CD4-positive, alpha-beta memory T cell (primary cell): ENCODE data around the gene ZFP1. TPM values are rescaled to one million over a fixed set of nuclear protein-coding genes. Genes with fewer than 3 reads are reported as not detected.
"Not testable (repeated sequence)": the region's sequence is repeated elsewhere in the genome, so short reads cannot be mapped to it uniquely, and the experiment has no call there.

Experiments used
- CTCF ChIA-PET: fragments of 350-600 bp; sonication (Branson Sonifier 250); formaldehyde crosslinking; loops from one replicate; lab custom pipeline; 2021; ENCODE audit warnings: inconsistent platforms; ENCODE audit not compliant: partially characterized antibody; lab: Charles Lee
- POLR2A ChIA-PET: fragments of 350-600 bp; sonication (Branson Sonifier 250); formaldehyde crosslinking; loops from one replicate; lab custom pipeline; 2021; ENCODE audit not compliant: partially characterized antibody; lab: Charles Lee
- DNase-seq, 5 donors: peaks; one replicate each; pipeline versions ENCODE4 v3.0.0 to v3.0.0-alpha.2; 2020 to 2022; ENCODE audit warnings: mixed read lengths in 1 of 5
- H3K27ac ChIP-seq: one replicate; pipeline ENCODE4 v1.7.0; 2013; ENCODE audit warnings: low read depth, low read length
- H3K27me3 ChIP-seq: 2 replicates; pipeline ENCODE4 v1.7.0; 2013; ENCODE audit warnings: mild to moderate bottlenecking, low read length, moderate library complexity; ENCODE audit not compliant: insufficient read depth
- H3K36me3 ChIP-seq: 2 replicates; pipeline ENCODE4 v1.7.0; 2013; ENCODE audit warnings: mild to moderate bottlenecking, low read length, moderate library complexity; ENCODE audit not compliant: insufficient read depth
- H3K4me1 ChIP-seq: 2 replicates; pipeline ENCODE4 v1.7.0; 2013; ENCODE audit warnings: mild to moderate bottlenecking, low read length, moderate library complexity; ENCODE audit not compliant: insufficient read depth
- H3K4me3 ChIP-seq, 2 donors: one replicate each; pipeline ENCODE4 v1.7.0; 2013; ENCODE audit warnings: low read length in 2 of 2, mild to moderate bottlenecking in 1 of 2
- H3K9me3 ChIP-seq, 2 donors: one replicate each; pipeline ENCODE4 v1.7.0; 2013; ENCODE audit warnings: low read length in 2 of 2, control low read depth in 1 of 2; ENCODE audit not compliant: control insufficient read depth in 1 of 2
- H3K27ac Mint-ChIP-seq, 7 donors: one replicate each; pipeline ENCODE4 v1.8.0; 2020 to 2021; ENCODE audit warnings: mixed read lengths in 7 of 7, mild to moderate bottlenecking in 6 of 7, inconsistent platforms in 3 of 7, moderate library complexity in 3 of 7
- H3K27me3 Mint-ChIP-seq, 2 donors: one replicate each; pipeline ENCODE4 v1.8.0; 2020 to 2021; ENCODE audit warnings: mixed read lengths in 2 of 2
- H3K36me3 Mint-ChIP-seq, 2 donors: one replicate each; pipeline ENCODE4 v1.8.0; 2020 to 2021; ENCODE audit warnings: mixed read lengths in 2 of 2, inconsistent platforms in 1 of 2, mild to moderate bottlenecking in 1 of 2
- H3K4me1 Mint-ChIP-seq, 4 donors: one replicate each; pipeline ENCODE4 v1.8.0; 2020 to 2021; ENCODE audit warnings: mixed read lengths in 4 of 4, mild to moderate bottlenecking in 1 of 4
- H3K4me3 Mint-ChIP-seq, 8 donors: one replicate each; pipeline ENCODE4 v1.8.0; 2020 to 2021; ENCODE audit warnings: mixed read lengths in 8 of 8, mild to moderate bottlenecking in 7 of 8, moderate library complexity in 6 of 8, inconsistent platforms in 3 of 8
- H3K9me3 Mint-ChIP-seq, 8 donors: one replicate each; pipeline ENCODE4 v1.8.0; 2020 to 2021; ENCODE audit warnings: mixed read lengths in 8 of 8, mild to moderate bottlenecking in 5 of 8, inconsistent platforms in 3 of 8, moderate library complexity in 1 of 8
- intact Hi-C: fragments of 100-400 bp; cut with micrococcal nuclease; formaldehyde crosslinking; loops from one replicate; pipeline ENCODE4 v1.15.1; 2023
- polyA plus RNA-seq, 2 donors: library from polyadenylated mRNA; unstranded; fragments of 300-500 nt; fragmentation: Illumina TruSeq; gene quantifications; one replicate each; pipeline ENCODE4 v1.2.3, GENCODE V29; 2021
- total RNA-seq, 2 experiments: library from RNA; stranded (reverse); gene quantifications; one replicate each; pipeline ENCODE4 v1.2.3, GENCODE V29; 2021

ZFP1 gene
- total and polyA plus RNA-seq, 4 experiments from 2014 or later: 11.7 to 22.3 (median 15.9) TPM

GRCh38 chr16:75129421-75130149, 18.7 kb upstream of the ZFP1 start:
- H3K4me1 ChIP-seq, H3K27me3 Mint-ChIP-seq, intact Hi-C loops, H3K27me3 ChIP-seq, H3K36me3 ChIP-seq, H3K9me3 ChIP-seq, H3K36me3 Mint-ChIP-seq, H3K27ac ChIP-seq, H3K4me3 ChIP-seq, DNase-seq: not testable (repeated sequence)
- CTCF ChIA-PET: interaction anchor here (1.6 kb wide), 1 partner anchor 18 kb away, joined by 4 read pairs; no protein-coding TSS in a partner anchor
- peaks cover 0 to 16% (median 8%) of the 10 kb centered on the region in 8 donors for H3K9me3 Mint-ChIP-seq
- POLR2A ChIA-PET: interaction anchor here (0.7 kb wide), 1 partner anchor 16 kb away, joined by 3 read pairs; no protein-coding TSS in a partner anchor
- peak overlapping the region in 1 of 7 donors; percentile 57 for H3K27ac Mint-ChIP-seq
- peak overlapping the region in 2 of 8 donors; percentile 1 to 58 for H3K4me3 Mint-ChIP-seq
- peaks cover 6 to 20% (median 11%) of the 10 kb centered on the region in 4 donors for H3K4me1 Mint-ChIP-seq

- intact Hi-C loops: no loop called here
- no peaks in the 10 kb centered on the region for H3K36me3 ChIP-seq
- Mint-ChIP-seq H3K9me3 (peaks cover 0 to 16% (median 8%) of the 10 kb centered on the region in 8 donors), H3K27ac (no peak overlapping the region), H3K4me3 (peak overlapping the region in 2 of 8 donors; percentile 1 to 72), H3K36me3 (no peaks in the 10 kb centered on the region), H3K27me3 (peaks cover 3 to 4% of the 10 kb centered on the region in 2 donors), H3K4me1 (peaks cover 6 to 20% (median 11%) of the 10 kb centered on the region in 4 donors)
- POLR2A ChIA-PET: no interaction called here
- H3K27me3 ChIP-seq: no peaks in the 10 kb centered on the region
- H3K4me1 ChIP-seq: peaks cover 9% of the 10 kb centered on the region
- CTCF ChIA-PET: interaction anchor here (1.5 to 1.6 kb wide), 2 partner anchors 19 kb away, joined by 4 to 8 read pairs; no protein-coding TSS in a partner anchor
- no peak for DNase-seq
- H3K4me3 ChIP-seq: no peak overlapping the region
- no peaks in the 10 kb centered on the region for H3K9me3 ChIP-seq
- no peak overlapping the region for H3K27ac ChIP-seq
Observed at GRCh38 chr16:75130150-75130771, 18.1 kb upstream of the ZFP1 start.

GRCh38 chr16:75131081-75131480, 17.2 kb upstream of the ZFP1 start:
- CTCF ChIA-PET: interaction anchor here (1.5 kb wide), 1 partner anchor 20 kb away, joined by 8 read pairs; no protein-coding TSS in a partner anchor
- intact Hi-C loops: no loop called here
- H3K27ac Mint-ChIP-seq: peak overlapping the region in 1 of 7 donors; percentile 31
- Histone ChIP-seq H3K36me3 (no peaks in the 10 kb centered on the region), H3K27ac (no peak overlapping the region), H3K27me3 (no peaks in the 10 kb centered on the region), H3K9me3 (no peaks in the 10 kb centered on the region), H3K4me3 (no peak overlapping the region), H3K4me1 (peaks cover 9% of the 10 kb centered on the region)
- H3K9me3 Mint-ChIP-seq: peaks cover 0 to 16% (median 8%) of the 10 kb centered on the region in 8 donors
- peaks cover 6 to 20% (median 11%) of the 10 kb centered on the region in 4 donors for H3K4me1 Mint-ChIP-seq
- POLR2A ChIA-PET: no interaction called here
- H3K27me3 Mint-ChIP-seq: peaks cover 3 to 4% of the 10 kb centered on the region in 2 donors
- no peak for DNase-seq
- H3K4me3 Mint-ChIP-seq: no peak overlapping the region
- no peaks in the 10 kb centered on the region for H3K36me3 Mint-ChIP-seq

- peaks cover 5% of the 10 kb centered on the region for H3K4me1 ChIP-seq
- H3K9me3 ChIP-seq: no peaks in the 10 kb centered on the region
- Mint-ChIP-seq H3K27ac (no peak overlapping the region), H3K36me3 (no peaks in the 10 kb centered on the region), H3K4me3 (peak overlapping the region in 1 of 8 donors; percentile 21), H3K9me3 (no peaks in the 10 kb centered on the region), H3K27me3 (peaks cover 1 to 3% of the 10 kb centered on the region in 2 donors), H3K4me1 (peaks cover 0 to 8% (median 3%) of the 10 kb centered on the region in 4 donors)
- H3K27ac ChIP-seq: no peak overlapping the region
- DNase-seq: no peak
- ChIA-PET POLR2A (no interaction called here), CTCF (interaction anchor here (1.2 kb wide), 1 partner anchor 140 kb away, joined by 3 read pairs; the partner anchor contains the start of gene ZNRF1)
- no peak overlapping the region for H3K4me3 ChIP-seq
- H3K36me3 ChIP-seq: no peaks in the 10 kb centered on the region
- intact Hi-C loops: no loop called here
- H3K27me3 ChIP-seq: no peaks in the 10 kb centered on the region
Observed at GRCh38 chr16:75138233-75138632, 10.1 kb upstream of the ZFP1 start.

GRCh38 chr16:75138636-75139035, 9.7 kb upstream of the ZFP1 start:
- ChIA-PET CTCF (no interaction called here), POLR2A (no interaction called here)
- Mint-ChIP-seq H3K27ac (no peak overlapping the region), H3K36me3 (no peaks in the 10 kb centered on the region), H3K4me3 (peak overlapping the region in 2 of 8 donors; percentile 0 to 21), H3K9me3 (no peaks in the 10 kb centered on the region), H3K27me3 (peaks cover 0 to 2% of the 10 kb centered on the region in 2 donors), H3K4me1 (peaks cover 0 to 8% (median 3%) of the 10 kb centered on the region in 4 donors)
- Histone ChIP-seq H3K4me1 (peaks cover 5% of the 10 kb centered on the region), H3K36me3 (no peaks in the 10 kb centered on the region), H3K27me3 (no peaks in the 10 kb centered on the region), H3K27ac (no peak overlapping the region), H3K4me3 (no peak overlapping the region), H3K9me3 (no peaks in the 10 kb centered on the region)
- DNase-seq: no peak
- intact Hi-C loops: no loop called here

GRCh38 chr16:75139498-75139897, 8.8 kb upstream of the ZFP1 start:
- Mint-ChIP-seq H3K27ac (no peak overlapping the region), H3K4me3 (no peak overlapping the region)

GRCh38 chr16:75143941-75144340, 4.4 kb upstream of the ZFP1 start:
- H3K27ac ChIP-seq: no peak overlapping the region
- Mint-ChIP-seq H3K4me3 (no peak overlapping the region), H3K27ac (no peak overlapping the region), H3K4me1 (peaks cover 1 to 3% (median 2%) of the 10 kb centered on the region in 4 donors), H3K27me3 (peaks cover 0 to 2% of the 10 kb centered on the region in 2 donors), H3K36me3 (peaks cover 0 to 2% of the 10 kb centered on the region in 2 donors), H3K9me3 (no peaks in the 10 kb centered on the region)
- H3K36me3 ChIP-seq: no peaks in the 10 kb centered on the region
- intact Hi-C loops: no loop called here
- no peak for DNase-seq
- H3K4me3 ChIP-seq: no peak overlapping the region
- CTCF ChIA-PET: no interaction called here
- POLR2A ChIA-PET: no interaction called here
- H3K4me1 ChIP-seq: no peaks in the 10 kb centered on the region
- H3K9me3 ChIP-seq: no peaks in the 10 kb centered on the region
- H3K27me3 ChIP-seq: no peaks in the 10 kb centered on the region

More at GRCh38 chr16:75139498-75139897, 8.8 kb upstream of the ZFP1 start:
- CTCF ChIA-PET: interaction anchor here (0.6 kb wide), 1 partner anchor 592 kb away, joined by 3 read pairs; no protein-coding TSS in a partner anchor
- no peaks in the 10 kb centered on the region for H3K9me3 ChIP-seq
- no peak overlapping the region for H3K4me3 ChIP-seq
- POLR2A ChIA-PET: no interaction called here
- peaks cover 5% of the 10 kb centered on the region for H3K4me1 ChIP-seq
- intact Hi-C loops: no loop called here
- no peak overlapping the region for H3K27ac ChIP-seq
- H3K36me3 ChIP-seq: no peaks in the 10 kb centered on the region
- peaks cover 0 to 2% of the 10 kb centered on the region in 2 donors for H3K27me3 Mint-ChIP-seq
- no peaks in the 10 kb centered on the region for H3K9me3 Mint-ChIP-seq
- DNase-seq: no peak
- no peaks in the 10 kb centered on the region for H3K36me3 Mint-ChIP-seq
- peaks cover 0 to 8% (median 3%) of the 10 kb centered on the region in 4 donors for H3K4me1 Mint-ChIP-seq
- H3K27me3 ChIP-seq: no peaks in the 10 kb centered on the region
